Stimulated activated CD4-positive, alpha-beta T cell treated with anti-CD3 and anti-CD28 coated beads, TNF-alpha, amount 100 ng/mL, for 1 hour (primary cell): Measurements from ENCODE around the gene ADCY4.

Source experiments
- DNase-seq, 3 donors: peaks; one replicate each; pipeline ENCODE4 v3.0.0-alpha.2; 2020; ENCODE audit warnings: low read depth in 3 of 3, low spot score in 1 of 3

ADCY4 gene

GRCh38 chr14:24317141-24317928, 17.5 kb downstream of the ADCY4 start:
- DNase-seq: no peak

- no peak for DNase-seq
Measured at GRCh38 chr14:24316597-24316950, 18.3 kb downstream of the ADCY4 start.

DNA sequence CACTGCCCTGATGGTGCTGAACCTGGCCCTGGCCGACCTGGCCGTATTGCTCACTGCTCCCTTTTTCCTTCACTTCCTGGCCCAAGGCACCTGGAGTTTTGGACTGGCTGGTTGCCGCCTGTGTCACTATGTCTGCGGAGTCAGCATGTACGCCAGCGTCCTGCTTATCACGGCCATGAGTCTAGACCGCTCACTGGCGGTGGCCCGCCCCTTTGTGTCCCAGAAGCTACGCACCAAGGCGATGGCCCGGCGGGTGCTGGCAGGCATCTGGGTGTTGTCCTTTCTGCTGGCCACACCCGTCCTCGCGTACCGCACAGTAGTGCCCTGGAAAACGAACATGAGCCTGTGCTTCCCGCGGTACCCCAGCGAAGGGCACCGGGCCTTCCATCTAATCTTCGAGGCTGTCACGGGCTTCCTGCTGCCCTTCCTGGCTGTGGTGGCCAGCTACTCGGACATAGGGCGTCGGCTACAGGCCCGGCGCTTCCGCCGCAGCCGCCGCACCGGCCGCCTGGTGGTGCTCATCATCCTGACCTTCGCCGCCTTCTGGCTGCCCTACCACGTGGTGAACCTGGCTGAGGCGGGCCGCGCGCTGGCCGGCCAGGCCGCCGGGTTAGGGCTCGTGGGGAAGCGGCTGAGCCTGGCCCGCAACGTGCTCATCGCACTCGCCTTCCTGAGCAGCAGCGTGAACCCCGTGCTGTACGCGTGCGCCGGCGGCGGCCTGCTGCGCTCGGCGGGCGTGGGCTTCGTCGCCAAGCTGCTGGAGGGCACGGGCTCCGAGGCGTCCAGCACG, 18.9 kb downstream of the ADCY4 start:
- DNase-seq: no peak

- no peak for DNase-seq
Measured at GRCh38 chr14:24315243-24315806, 19.5 kb downstream of the ADCY4 start.

DNA sequence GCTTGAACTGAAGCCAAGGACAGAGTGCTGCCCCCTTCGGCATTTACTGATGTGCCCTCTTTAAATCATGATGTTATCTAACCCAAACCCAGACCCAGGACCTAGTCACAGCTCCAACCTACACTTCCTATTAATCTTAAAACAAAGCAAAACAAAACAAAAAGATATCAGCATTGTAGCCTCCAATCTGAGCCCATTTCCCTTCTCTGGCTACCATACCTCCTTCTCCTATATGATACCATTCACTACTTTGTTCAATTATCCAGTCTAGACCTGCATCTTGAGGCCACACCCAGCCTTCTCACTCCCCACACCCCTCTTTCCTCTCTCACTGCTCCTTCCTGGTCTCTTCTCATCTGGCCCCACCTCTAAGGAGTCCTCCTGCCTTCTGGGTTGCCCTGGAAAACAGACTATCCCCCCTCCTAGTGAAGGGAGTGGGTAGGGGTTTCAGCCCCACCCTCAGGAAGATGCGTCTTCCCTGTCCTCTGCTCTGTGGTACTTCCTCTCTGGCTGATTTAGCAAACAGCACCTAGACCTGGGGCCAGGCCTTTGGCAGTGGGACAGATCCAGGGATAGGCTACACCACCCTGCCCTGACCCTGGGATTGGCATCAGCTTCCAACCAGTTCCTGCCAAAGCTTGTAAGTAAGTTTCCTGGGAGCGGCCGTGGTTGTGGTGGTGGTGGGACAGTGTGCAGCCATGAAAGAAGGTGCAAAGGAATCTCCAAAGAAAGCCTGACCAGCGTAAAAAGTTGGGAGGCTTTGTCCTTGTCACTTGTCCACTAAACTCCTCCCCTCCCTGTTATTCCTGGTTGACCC, 20.3 kb downstream of the ADCY4 start:
- no peak for DNase-seq

DNA sequence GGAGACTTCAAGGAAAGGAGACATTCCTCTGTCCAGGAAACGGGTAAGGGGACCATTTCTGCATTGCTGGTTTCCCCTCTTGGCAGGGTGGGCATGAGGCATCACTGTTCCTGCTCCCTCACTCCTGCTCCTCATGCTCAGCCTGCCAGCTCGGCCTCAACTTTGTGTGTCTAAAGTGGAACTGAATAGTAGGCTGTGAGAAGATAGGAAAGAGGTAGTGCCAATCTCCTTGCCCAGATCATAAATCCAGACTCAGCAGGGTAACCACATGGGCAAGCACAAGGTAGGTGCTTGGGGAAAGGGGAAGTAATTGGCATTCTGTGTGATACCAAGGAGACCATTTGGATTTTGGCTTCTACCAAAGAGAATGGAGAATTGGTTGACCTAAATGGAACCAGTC, 21.0 kb downstream of the ADCY4 start:
- DNase-seq: no peak

DNA sequence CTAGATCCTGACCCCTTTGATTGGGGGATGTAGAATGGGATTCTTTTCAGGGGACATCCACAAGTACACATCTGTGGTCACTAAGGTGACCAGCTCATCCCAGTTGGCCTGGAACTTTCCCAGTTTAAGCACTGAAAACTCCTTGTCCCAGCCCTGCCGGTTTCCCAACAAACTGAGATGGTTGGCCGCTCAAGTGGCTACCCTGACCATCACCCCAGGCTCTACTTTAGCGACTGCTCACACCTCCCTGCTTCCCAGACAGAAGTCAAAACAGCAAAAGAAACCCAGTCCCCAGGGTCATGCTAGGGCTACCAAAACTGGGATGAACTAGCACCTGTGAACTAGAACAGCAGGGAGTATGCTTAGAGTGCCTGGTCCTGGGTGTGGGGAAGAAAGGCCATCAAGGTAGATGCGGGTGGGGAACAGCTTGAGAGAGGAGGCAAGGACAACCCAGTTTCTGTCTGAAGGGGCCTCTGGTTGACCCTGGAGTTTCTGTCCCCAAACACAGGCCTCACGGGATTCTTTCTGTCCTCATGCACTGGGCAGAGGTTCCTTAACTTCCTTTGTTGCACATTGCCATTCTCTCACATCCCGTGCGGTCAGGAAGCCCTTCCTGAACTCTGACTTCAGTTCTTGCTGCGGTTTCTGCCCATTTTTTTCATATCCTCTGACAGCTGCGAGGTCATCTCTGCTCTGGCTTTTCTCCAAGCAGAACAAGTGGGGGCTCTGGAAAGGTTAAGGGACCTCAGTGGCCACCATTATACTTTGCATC, 21.9 kb downstream of the ADCY4 start:
- no peak for DNase-seq

DNA sequence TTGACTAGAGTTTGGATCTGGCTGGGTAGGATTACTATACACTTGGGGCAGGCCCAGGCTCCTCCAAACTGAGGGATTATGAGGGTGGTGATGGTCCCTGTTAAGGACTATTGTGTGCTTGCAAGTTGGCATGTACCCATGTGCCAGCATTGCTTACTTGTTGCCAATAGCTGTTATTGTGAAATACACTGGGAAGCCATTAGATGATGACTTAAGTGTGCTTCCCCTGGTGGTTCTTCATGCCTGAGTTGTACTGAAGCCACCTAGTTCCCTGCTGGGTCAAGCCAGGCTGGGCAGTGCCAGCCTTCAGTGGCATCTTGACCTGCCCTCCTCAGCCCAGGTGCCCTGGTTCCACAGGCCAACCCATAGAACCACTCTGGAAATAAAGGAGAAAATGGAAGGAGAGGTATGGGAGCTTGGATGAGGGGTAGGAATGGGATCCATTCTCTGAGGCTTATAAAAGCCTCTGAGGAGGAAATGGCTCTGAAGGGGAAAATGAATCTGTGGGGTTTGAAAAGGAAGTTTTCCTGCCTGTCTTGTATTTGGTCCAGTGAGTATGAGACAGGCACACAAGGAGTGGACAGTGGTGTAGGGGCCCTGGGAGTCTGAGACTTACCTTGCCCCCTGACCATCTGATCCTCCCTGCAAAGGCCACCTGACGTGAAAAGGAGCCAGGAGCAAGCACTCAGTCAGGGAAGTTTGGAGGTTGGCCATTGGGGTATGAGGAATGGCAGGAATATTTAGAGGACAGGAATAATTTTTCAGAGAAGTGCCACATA, 22.8 kb downstream of the ADCY4 start:
- no peak for DNase-seq

GRCh38 chr14:24310646-24311604, 23.9 kb downstream of the ADCY4 start, which contains the start of gene LTB4R:
TSS of gene LTB4R (plus strand) at chr14:24311502. CDS start at chr14:24315652, 4,150 bp downstream.
- DNase-seq: peak in 2 of 3 donors; percentile 24 to 40

GRCh38 chr14:24310265-24310645, 24.6 kb downstream of the ADCY4 start:
- no peak for DNase-seq

GRCh38 chr14:24309538-24310264, 25.2 kb downstream of the ADCY4 start, which contains the start of gene LTB4R2:
TSS of gene LTB4R2 (plus strand) at chr14:24310140. CDS start at chr14:24310665, 525 bp downstream.
- no peak for DNase-seq

GRCh38 chr14:24308342-24309124, 26.3 kb downstream of the ADCY4 start:
- DNase-seq: no peak

- DNase-seq: peak in 1 of 3 donors; percentile 35
Measured at GRCh38 chr14:24307575-24308341, 27.1 kb downstream of the ADCY4 start, which contains the start of gene CIDEB. TSS of gene CIDEB (minus strand) at chr14:24307977. CDS start at chr14:24307858, 119 bp downstream.

- DNase-seq: no peak
Measured at GRCh38 chr14:24307156-24307574, 27.7 kb downstream of the ADCY4 start.

GRCh38 chr14:24304019-24304387, 30.9 kb downstream of the ADCY4 start:
- no peak for DNase-seq

GRCh38 chr14:24300326-24300980, 34.4 kb downstream of the ADCY4 start:
- DNase-seq: no peak
